Transverse colon (tissue), 4 donors: Measurements from ENCODE around the gene CPD. TPM values are rescaled to one million over a fixed set of nuclear protein-coding genes. Genes with fewer than 3 reads are reported as not detected.

Experiments
- DNase-seq: peaks from one replicate; pipeline ENCODE4 v3.0.0-alpha.2; 2019
- H3K27ac ChIP-seq, 4 donors: fragments of 200-600 bp; sonication (generic); 2 replicates each; pipeline ENCODE4 v1.5.1; 2016 to 2018; ENCODE audit warnings: inconsistent platforms in 4 of 4
- H3K27me3 ChIP-seq: fragments of 200-600 bp; sonication (generic); 2 replicates; pipeline ENCODE4 v1.5.1; 2017; ENCODE audit warnings: inconsistent platforms
- H3K36me3 ChIP-seq, 4 donors: fragments of 200-600 bp; sonication (generic); 2 replicates each; pipeline ENCODE4 v1.5.1; 2017 to 2019; ENCODE audit warnings: inconsistent platforms in 4 of 4
- H3K4me1 ChIP-seq, 4 donors: fragments of 200-600 bp; sonication (generic); 2 replicates each; pipeline ENCODE4 v1.5.1; 2017 to 2020; ENCODE audit warnings: inconsistent platforms in 4 of 4
- H3K4me3 ChIP-seq, 4 donors: fragments of 200-600 bp; sonication (generic); 1 replicate in 1 of 4; 2 replicates in 3 of 4; pipeline versions ENCODE4 v1.5.1 to v1.6.1; 2017 to 2019; ENCODE audit warnings: inconsistent platforms in 4 of 4
- H3K9me3 ChIP-seq, 2 donors: fragments of 200-600 bp; sonication (generic); 2 replicates each; pipeline ENCODE4 v1.5.1; 2017 to 2019; ENCODE audit warnings: inconsistent platforms in 2 of 2
- CTCF ChIP-seq, 5 experiments: fragments of 200-600 bp in 3 of 5; fragments of 450-650 bp in 2 of 5; sonication (generic) in 3 of 5; IDR thresholded peaks; 1 replicate in 2 of 5; 2 replicates in 3 of 5; pipeline ENCODE4 v1.5.1; 2016 to 2017; ENCODE audit warnings: antibody characterized with exemption in 5 of 5, inconsistent platforms in 3 of 5, mild to moderate bottlenecking in 2 of 5, moderate library complexity in 1 of 5
- EP300 ChIP-seq: sonication (generic); formaldehyde crosslinking; IDR thresholded peaks from one replicate; pipeline ENCODE4 v1.6.1; 2017; ENCODE audit warnings: antibody characterized with exemption, low read depth
- POLR2A ChIP-seq: fragments of 450-650 bp; IDR thresholded peaks from one replicate; pipeline ENCODE4 v1.6.1; 2016; ENCODE audit warnings: antibody characterized with exemption, mild to moderate bottlenecking, moderate library complexity
- POLR2AphosphoS5 ChIP-seq, 3 donors: sonication (generic); formaldehyde crosslinking; IDR thresholded peaks; one replicate each; pipeline ENCODE4 v1.6.1; 2016; ENCODE audit warnings: antibody characterized with exemption in 3 of 3
- WGBS, 2 donors: methylation state at CpG; one replicate each; pipeline ENCODE4 v1.1.5; 2018; ENCODE audit warnings: low coverage in 1 of 2; 5-methylcytosine and 5-hydroxymethylcytosine counted together
- in situ Hi-C, 4 donors: fragments of 200-750 bp; cut with MboI; loops; one replicate each; pipeline versions ENCODE4 v1.15.0 to v1.15.1; 2017; ENCODE audit warnings: low sequenced_read_pairs in 3 of 4, low pct_ligation_motif_present in 1 of 4, low pct_unique_long_range_greater_than_20kb in 1 of 4
- intact Hi-C: fragments of 100-400 bp; cut with DNase I; formaldehyde crosslinking; loops from one replicate; pipeline ENCODE4 v1.15.1; 2023; ENCODE audit warnings: low total_unique reads
- small RNA-seq, 4 donors: library from RNA; depleted of rRNA; stranded (forward); fragments of <200 nt; gene quantifications; one replicate each; pipeline ENCODE3, GENCODE V24; 2016
- total RNA-seq, 4 donors: library from RNA; depleted of rRNA; stranded (reverse); fragments of >200 nt; gene quantifications; one replicate each; pipeline ENCODE4 v1.1.0, GENCODE V29; 2016

Gene CPD
- total RNA-seq, 4 donors from 2014 or later, result 92.0 to 488 (median 105) TPM

- intact Hi-C loops (no loop called here), in situ Hi-C loops (no loop called here)
- Histone ChIP-seq H3K4me1 (no peaks in the 10 kb centered on the region), H3K27me3 (no peaks in the 10 kb centered on the region), H3K4me3 (no peak overlapping the region), H3K36me3 (peaks cover 0 to 19% (median 3%) of the 10 kb centered on the region in 4 donors), H3K27ac (no peak overlapping the region), H3K9me3 (no peaks in the 10 kb centered on the region)
- TF ChIP-seq EP300 (no peak), CTCF (IDR thresholded peaks at IDR 0.05) (no peak), POLR2AphosphoS5 (IDR thresholded peaks at IDR 0.05) (no peak), POLR2A (no peak)
- DNase-seq, result no peak
- 100% methylated on average over 1 of the region's 1 CpG for WGBS, 2 donors
Measured at GRCh38 chr17:30513346-30513745, 134.6 kb downstream of the CPD start.

- Histone ChIP-seq H3K9me3 (no peaks in the 10 kb centered on the region), H3K4me1 (peaks cover 0 to under 1% (median 0%) of the 10 kb centered on the region in 4 donors), H3K4me3 (no peak overlapping the region), H3K27me3 (no peaks in the 10 kb centered on the region), H3K27ac (no peak overlapping the region), H3K36me3 (peaks cover 0 to 19% (median 3%) of the 10 kb centered on the region in 4 donors)
- WGBS, 2 donors, result 98% methylated on average over 3 of the region's 3 CpGs; no CpG with 5 or more reads in 1 of the 2 donors
- intact Hi-C loops, result no loop called here
- TF ChIP-seq POLR2A (no peak), CTCF (IDR thresholded peaks at IDR 0.05) (no peak), EP300 (no peak), POLR2AphosphoS5 (IDR thresholded peaks at IDR 0.05) (no peak)
- no peak for DNase-seq
- in situ Hi-C loops, result no loop called here
Measured at GRCh38 chr17:30514895-30515596, 136.3 kb downstream of the CPD start.

GRCh38 chr17:30517786-30518185, 139.1 kb downstream of the CPD start:
- no peaks in the 10 kb centered on the region for H3K9me3 ChIP-seq
- peaks cover 0 to 7% (median 0%) of the 10 kb centered on the region in 4 donors for H3K4me1 ChIP-seq
- no peak overlapping the region for H3K4me3 ChIP-seq
- in situ Hi-C loops (no loop called here), intact Hi-C loops (no loop called here)
- DNase-seq, result no peak
- H3K27ac ChIP-seq, result no peak overlapping the region
- H3K36me3 ChIP-seq, result peaks cover 0 to 25% (median 10%) of the 10 kb centered on the region in 4 donors
- TF ChIP-seq CTCF (IDR thresholded peaks at IDR 0.05) (no peak), POLR2AphosphoS5 (IDR thresholded peaks at IDR 0.05) (no peak), EP300 (no peak), POLR2A (no peak)
- H3K27me3 ChIP-seq, result no peaks in the 10 kb centered on the region
- WGBS, 2 donors, result 83 to 88% methylated on average over 1 of the region's 1 CpG

- in situ Hi-C loops (no loop called here), intact Hi-C loops (no loop called here)
- Histone ChIP-seq H3K4me3 (no peak overlapping the region), H3K27me3 (no peaks in the 10 kb centered on the region), H3K4me1 (peaks cover 0 to 7% (median 0%) of the 10 kb centered on the region in 4 donors), H3K9me3 (no peaks in the 10 kb centered on the region), H3K36me3 (peaks cover 0 to 20% (median 8%) of the 10 kb centered on the region in 4 donors), H3K27ac (peak overlapping the region in 1 of 4 donors; percentile 38)
- TF ChIP-seq CTCF (IDR thresholded peaks at IDR 0.05) (no peak), EP300 (no peak), POLR2AphosphoS5 (IDR thresholded peaks at IDR 0.05) (no peak), POLR2A (no peak)
- DNase-seq, result no peak
- WGBS, 2 donors, result 61 to 62% methylated on average over 4 to 5 of the region's 5 CpGs
Measured at GRCh38 chr17:30519166-30519565, 140.4 kb downstream of the CPD start.

Small RNA genes within 50 kb of the gene (small RNA-seq; reads per million reads assigned to genes)
- gene RF00019 (0 reads per million in 4 donors), gene RNU6-990P (0 reads per million in 4 donors)

Other genes with a start within 250 kb of the CPD start
- gene SLC6A4, start 143.2 kb upstream of the CPD start, total RNA-seq, result 1 to 10 TPM in 1 of 4 donors, under 1 TPM in 1, not detected in 2; 0.16 to 4.8 TPM
- 10 to 100 TPM; 13.5 to 32.1 (median 20.4) TPM for gene BLMH, start 87.0 kb upstream of the CPD start, total RNA-seq
- 100 to 1,000 TPM in 3 of 4 donors, under 1 TPM in 1; 0.80 to 488 (median 131) TPM for gene TMIGD1, start 44.9 kb upstream of the CPD start, total RNA-seq
- gene GOSR1, start 98.5 kb downstream of the CPD start, total RNA-seq, result 10 to 100 TPM; 27.3 to 56.1 (median 42.1) TPM